Right lobe of liver (tissue), 6 donors: Measurements from ENCODE around the gene EPS8. TPM values are rescaled to one million over a fixed set of nuclear protein-coding genes. Genes with fewer than 3 reads are reported as not detected.

ENCODE experiments used
- ATAC-seq, 4 donors: fragments of 200-7000 bp; cut with Tn5 transposase; one replicate each; pipeline ENCODE4 v1.9.1; 2020; ENCODE audit warnings: mild to moderate bottlenecking in 4 of 4, moderate library complexity in 4 of 4
- DNase-seq, 3 donors: peaks; one replicate each; pipeline ENCODE4 v3.0.0-alpha.2; 2020
- H3K27ac ChIP-seq, 3 donors: fragments of 200-600 bp; one replicate each; pipeline ENCODE4 v1.8.0; 2022
- H3K27me3 ChIP-seq, 2 donors: fragments of 200-600 bp; one replicate each; pipeline ENCODE4 v1.8.0; 2022
- H3K36me3 ChIP-seq, 4 donors: fragments of 200-600 bp; sonication (generic) in 1 of 4; one replicate each; pipeline versions ENCODE4 v1.5.1 to v1.8.0; 2017 to 2022; ENCODE audit warnings: control low read depth in 1 of 4
- H3K4me1 ChIP-seq, 4 donors: fragments of 200-600 bp; sonication (generic) in 1 of 4; one replicate each; pipeline versions ENCODE4 v1.5.1 to v1.8.0; 2017 to 2022; ENCODE audit warnings: control low read depth in 1 of 4
- H3K4me3 ChIP-seq, 3 donors: fragments of 200-600 bp; one replicate each; pipeline ENCODE4 v1.8.0; 2022
- H3K9me3 ChIP-seq, 4 donors: fragments of 200-600 bp; sonication (generic) in 1 of 4; one replicate each; pipeline versions ENCODE4 v1.5.1 to v1.8.0; 2017 to 2022; ENCODE audit warnings: control low read depth in 1 of 4
- CTCF ChIP-seq, 4 donors: fragments of 200-600 bp in 3 of 4; fragments of 450-650 bp in 1 of 4; IDR thresholded peaks; one replicate each; pipeline versions ENCODE4 v1.5.1 to v1.8.0; 2016 to 2022; ENCODE audit warnings: antibody characterized with exemption in 4 of 4, mild to moderate bottlenecking in 2 of 4
- POLR2A ChIP-seq: fragments of 450-650 bp; IDR thresholded peaks from one replicate; pipeline ENCODE4 v1.6.1; 2017; ENCODE audit warnings: antibody characterized with exemption, mild to moderate bottlenecking
- WGBS: methylation state at CpG from one replicate; pipeline ENCODE4 v1.1.6; 2018; ENCODE audit warnings: low coverage, low lambda C conversion rate; ENCODE audit not compliant: insufficient coverage; ENCODE audit errors: missing lambda C conversion rate; 5-methylcytosine and 5-hydroxymethylcytosine counted together
- intact Hi-C, 2 donors: fragments of 100-400 bp; cut with DNase I; formaldehyde crosslinking; loops; one replicate each; pipeline versions ENCODE4 v1.11.2 to v1.14.1; 2022
- total RNA-seq, 6 experiments: library from RNA; depleted of rRNA in 2 of 6; stranded (reverse); fragments of >200 nt in 2 of 6; fragmentation: NEBNext Ultra II Directional in 3 of 6; extraction: Animal tissue kit (Norgen Biotek cat#: 25700) in 3 of 6; gene quantifications; one replicate each; pipeline versions ENCODE4 v1.1.0 to v1.2.4, GENCODE V29; 2016 to 2023
- donor health status: DM: no; HTN: yes; CAD: no.
- donor health status: DM: no; HTN: no; CAD: no.
- donor health status: DM: no; HTN: no; CAD: no.
- donor health status: DM: no; HTN: yes; CAD: no.
- donor health status: DM: no; HTN: yes; CAD: no.

Gene EPS8
- total RNA-seq, 6 experiments from 2014 or later = 21.3 to 44.8 (median 28.2) TPM

GRCh38 chr12:15648558-15648957 lies 140.6 kb downstream of the EPS8 start:
- ATAC-seq (peak in 1 of 4 donors; percentile 37), DNase-seq (no peak)
- Histone ChIP-seq H3K4me1 (no peaks in the 10 kb centered on the region), H3K27me3 (no peaks in the 10 kb centered on the region), H3K36me3 (peaks cover 0 to 4% (median 0%) of the 10 kb centered on the region in 4 donors), H3K27ac (no peak overlapping the region), H3K4me3 (no peak overlapping the region), H3K9me3 (no peaks in the 10 kb centered on the region)
- intact Hi-C loops = no loop called here
- 100% methylated on average over 1 of the region's 1 CpG for WGBS
- TF ChIP-seq CTCF (IDR thresholded peaks at IDR 0.05) (no peak), POLR2A (no peak)

GRCh38 chr12:15646581-15646980 lies 142.6 kb downstream of the EPS8 start:
- Histone ChIP-seq H3K4me1 (no peaks in the 10 kb centered on the region), H3K9me3 (no peaks in the 10 kb centered on the region), H3K27ac (no peak overlapping the region), H3K36me3 (peaks cover 0 to 7% (median 0%) of the 10 kb centered on the region in 4 donors), H3K27me3 (no peaks in the 10 kb centered on the region), H3K4me3 (no peak overlapping the region)
- TF ChIP-seq CTCF (IDR thresholded peaks at IDR 0.05) = no peak
- no peak for TF ChIP-seq POLR2A
- DNase-seq = no peak
- WGBS = 0% methylated on average over 1 of the region's 1 CpG
- intact Hi-C loops = no loop called here
- ATAC-seq = no peak

GRCh38 chr12:15644700-15645099 lies 144.5 kb downstream of the EPS8 start:
- H3K36me3 ChIP-seq = peaks cover 0 to 25% (median 5%) of the 10 kb centered on the region in 4 donors
- intact Hi-C loops = no loop called here
- TF ChIP-seq CTCF (IDR thresholded peaks at IDR 0.05) (no peak), POLR2A (no peak)

GRCh38 chr12:15638231-15638630 lies 151.0 kb downstream of the EPS8 start:
- intact Hi-C loops = no loop called here
- no peaks in the 10 kb centered on the region for H3K4me1 ChIP-seq
- no peaks in the 10 kb centered on the region for H3K9me3 ChIP-seq
- no peaks in the 10 kb centered on the region for H3K27me3 ChIP-seq
- H3K27ac ChIP-seq = no peak overlapping the region
- ATAC-seq (no peak), DNase-seq (no peak)
- TF ChIP-seq CTCF (IDR thresholded peaks at IDR 0.05) (no peak), POLR2A (no peak)
- H3K4me3 ChIP-seq = no peak overlapping the region
- 73% methylated on average over 3 of the region's 3 CpGs for WGBS
- H3K36me3 ChIP-seq = peaks cover 0 to 26% (median 8%) of the 10 kb centered on the region in 4 donors

More at GRCh38 chr12:15644700-15645099, 144.5 kb downstream of the EPS8 start:
- Histone ChIP-seq H3K4me3 (no peak overlapping the region), H3K27ac (no peak overlapping the region), H3K27me3 (no peaks in the 10 kb centered on the region), H3K9me3 (no peaks in the 10 kb centered on the region), H3K4me1 (no peaks in the 10 kb centered on the region)
- DNase-seq (no peak), ATAC-seq (no peak)
